Measurements from ENCODE around the gene IFIH1. TPM values are rescaled to one million over a fixed set of nuclear protein-coding genes. Genes with fewer than 3 reads are reported as not detected.

The IFIH1 gene
- total RNA-seq, result 24.5 and 26.0 TPM in 2 replicates

DNA sequence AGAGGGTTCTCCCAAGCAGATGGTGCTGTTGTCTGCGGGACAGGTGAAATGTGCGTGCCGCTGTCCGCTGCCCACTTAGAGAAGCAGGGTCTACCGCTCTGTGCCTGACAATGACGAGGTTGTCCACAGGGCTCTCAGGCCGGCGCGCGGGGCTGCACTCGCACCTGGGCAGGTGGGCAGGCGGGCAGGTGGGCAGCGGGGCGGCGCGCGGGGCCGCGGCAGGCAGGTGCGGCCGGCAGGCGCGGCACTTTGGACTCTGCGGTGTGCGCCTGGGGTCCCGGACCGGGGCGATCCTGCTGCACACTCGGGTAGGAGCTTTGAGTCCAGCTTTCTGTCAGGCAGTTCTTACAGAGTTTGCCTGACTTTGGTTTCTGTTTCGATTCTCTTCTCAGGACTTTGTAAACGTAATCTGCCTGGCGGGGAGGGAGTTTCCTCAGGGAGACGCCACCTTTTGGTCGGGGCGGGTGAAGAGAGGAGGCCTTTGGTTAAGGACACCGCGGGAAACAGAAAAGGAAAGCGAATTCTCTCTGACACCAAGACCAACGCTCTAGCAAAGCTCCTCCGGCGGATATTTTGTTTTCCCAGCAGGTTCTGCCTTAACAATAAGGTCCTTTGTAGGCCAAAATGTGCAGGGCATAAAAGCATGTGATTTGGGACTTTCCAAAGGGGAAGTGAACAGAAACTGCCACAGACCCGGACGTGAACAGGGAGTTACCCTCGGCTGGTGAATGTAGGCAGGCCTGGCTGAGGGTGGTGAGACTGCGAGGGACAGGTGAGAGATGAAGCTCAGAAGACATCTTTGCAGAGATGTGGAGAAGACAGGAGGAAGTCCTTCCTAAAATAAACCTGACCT lies at the start of gene IFIH1:
Gene IFIH1 (minus strand): TSS at position 357 of the 853 bp plus-strand sequence. CDS start 377 bp downstream, outside the sequence.

DNA sequence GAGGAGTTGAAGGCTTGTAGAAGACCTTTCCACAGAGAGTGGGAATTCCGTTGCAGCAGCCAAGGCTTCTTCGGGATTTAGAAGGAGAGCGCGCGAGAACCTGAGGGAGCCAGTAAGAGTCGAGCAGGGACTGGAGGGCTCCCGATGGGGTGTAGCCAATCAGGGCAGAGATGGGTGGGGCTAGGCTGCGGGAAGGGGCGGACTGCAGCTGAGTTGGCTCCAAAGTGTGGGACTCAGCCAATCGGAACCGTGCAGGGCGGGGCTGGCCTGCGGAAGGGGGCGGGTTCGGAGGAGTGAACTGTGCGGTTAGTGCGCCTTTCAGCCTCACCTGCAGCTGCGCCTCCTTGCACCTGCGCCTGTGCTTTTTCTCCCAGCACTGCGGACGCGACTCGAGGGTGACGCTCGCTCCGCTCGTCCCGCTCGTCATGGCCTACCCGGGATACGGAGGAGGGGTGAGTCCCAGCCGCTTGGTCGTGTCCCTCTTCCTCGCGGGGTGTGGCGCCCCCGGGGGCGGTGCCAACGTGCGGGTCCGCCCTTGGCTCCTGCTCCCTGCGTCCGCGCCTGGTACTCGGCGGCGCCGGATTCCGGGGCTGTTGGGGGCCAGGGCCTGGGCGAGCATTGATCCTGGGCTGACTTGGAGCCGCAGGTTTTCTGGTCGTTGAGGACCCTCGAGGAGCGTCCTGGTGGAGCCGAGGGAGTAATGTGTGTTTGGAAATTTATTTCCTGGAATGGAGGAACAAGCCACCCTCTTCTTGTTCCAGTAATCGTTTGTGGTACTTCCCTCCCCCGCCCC lies 25.5 kb upstream of the IFIH1 start, which contains the start of gene GCA:
Gene GCA (plus strand): TSS at position 309 of the 793 bp plus-strand sequence. CDS start 117 bp downstream, at position 426.

GRCh38 chr2:162243294-162243693 lies 75.2 kb downstream of the IFIH1 start, which contains the start of gene FAP:
Gene FAP (minus strand): TSS chr2:162243445. CDS start chr2:162243327, 118 bp downstream.

Other genes starting within 250 kb of the IFIH1 start
- 20.2 and 20.3 TPM in 2 replicates for gene DPP4, start 244.5 kb downstream of the IFIH1 start, total RNA-seq
- not detected in 2 replicates for gene GCG, start 166.4 kb downstream of the IFIH1 start, total RNA-seq
- 12.9 and 16.5 TPM in 2 replicates for gene FAP, start 75.2 kb downstream of the IFIH1 start, total RNA-seq
- 11.3 and 13.6 TPM in 2 replicates for gene GCA, start 25.4 kb upstream of the IFIH1 start, total RNA-seq

Data from mammary microvascular endothelial cell (primary cell).